Measurements from ENCODE around the gene C16orf82. TPM values are rescaled to one million over a fixed set of nuclear protein-coding genes. Genes with fewer than 3 reads are reported as not detected.
"Not testable (repeated sequence)": the region's sequence is repeated elsewhere in the genome, so short reads cannot be mapped to it uniquely, and the experiment has no call there.

Gene C16orf82
- not detected in 2 replicates for total RNA-seq

DNA sequence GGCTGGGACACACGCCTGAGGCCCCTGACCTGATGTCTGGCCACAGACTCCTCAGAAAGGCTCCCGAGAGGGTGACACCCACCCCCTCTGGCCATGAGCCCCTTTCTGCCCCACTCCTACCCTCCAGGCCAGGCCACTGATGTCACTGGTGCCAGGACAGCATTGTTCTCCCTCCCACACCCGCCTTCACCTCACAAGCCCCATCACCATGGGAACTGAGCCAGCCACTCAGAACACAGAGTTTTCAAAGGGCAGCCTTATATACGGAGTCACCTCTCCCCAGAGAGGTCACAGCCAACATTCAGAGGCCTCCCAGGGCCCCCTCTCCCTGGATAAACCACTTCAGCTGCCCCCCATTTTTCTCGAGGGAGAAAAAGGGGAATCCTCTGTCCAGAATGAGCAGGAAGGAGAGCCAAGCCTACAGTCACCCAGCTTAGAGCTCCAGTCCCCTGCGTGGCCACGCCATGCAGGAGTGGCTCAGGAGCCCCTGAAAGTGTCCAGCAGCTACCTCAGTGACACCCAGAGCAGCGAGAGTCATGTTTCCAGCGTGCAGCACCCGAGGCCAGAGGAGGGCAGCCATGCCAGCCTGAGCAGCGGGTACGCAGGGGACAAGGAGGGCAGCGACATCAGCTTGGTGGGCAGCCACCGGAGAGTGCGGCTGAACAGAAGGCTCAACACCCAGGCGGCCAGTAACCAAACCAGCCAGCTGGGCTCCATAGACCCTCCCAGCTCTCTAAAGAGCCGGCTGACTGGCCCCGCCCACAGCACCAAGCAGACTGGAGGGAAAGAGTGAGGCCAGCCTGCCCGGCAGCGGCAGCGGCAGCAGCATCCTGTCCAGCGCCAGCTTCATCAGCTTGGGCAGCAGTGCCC lies at the start of gene C16orf82:
C16orf82 (plus strand) TSS at position 260 of the 870 bp plus-strand sequence.
- DNase-seq = no peak

- DNase-seq = no peak
Measured at GRCh38 chr16:27020031-27020430, 46.7 kb upstream of the C16orf82 start.

DNA sequence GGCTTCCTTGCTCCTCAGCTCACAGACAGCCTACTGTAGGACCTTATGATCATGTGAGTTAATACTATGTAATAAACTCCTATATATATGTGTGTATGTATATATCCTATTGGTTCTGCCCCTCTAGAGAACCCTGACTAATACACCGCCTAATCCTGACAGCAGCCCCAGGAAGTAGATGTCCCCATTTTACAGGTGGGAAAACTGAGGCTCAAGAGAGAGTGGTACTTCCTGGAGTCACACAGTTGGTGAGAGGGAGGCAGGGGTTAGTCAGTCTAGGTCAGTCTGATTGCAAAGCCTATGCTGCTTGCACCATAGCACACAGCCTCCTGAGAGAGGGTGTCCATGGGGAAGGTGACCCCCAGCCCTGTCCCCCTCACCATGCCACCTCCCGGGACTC lies 42.7 kb upstream of the C16orf82 start:
- DNase-seq = no peak

DNA sequence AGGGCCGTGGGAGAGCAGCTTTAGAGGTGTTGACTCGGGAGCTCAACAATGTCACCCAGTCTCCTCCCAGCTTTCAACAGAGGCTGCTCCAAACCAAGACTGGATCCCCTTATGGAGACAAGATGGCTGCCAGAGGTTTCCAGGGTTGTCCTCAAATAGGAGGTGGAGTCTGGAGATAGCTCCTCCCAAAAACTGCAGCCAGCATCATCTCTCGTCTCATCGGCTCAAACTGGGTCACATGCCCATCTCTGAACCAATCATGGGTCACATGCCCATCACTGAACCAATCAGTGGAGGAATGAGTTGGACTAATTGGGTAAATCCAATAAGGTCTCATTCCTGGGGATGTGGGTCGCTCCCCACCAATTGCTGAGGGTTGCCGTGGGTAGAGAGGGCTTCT lies 41.1 kb upstream of the C16orf82 start:
- no peak for DNase-seq

DNA sequence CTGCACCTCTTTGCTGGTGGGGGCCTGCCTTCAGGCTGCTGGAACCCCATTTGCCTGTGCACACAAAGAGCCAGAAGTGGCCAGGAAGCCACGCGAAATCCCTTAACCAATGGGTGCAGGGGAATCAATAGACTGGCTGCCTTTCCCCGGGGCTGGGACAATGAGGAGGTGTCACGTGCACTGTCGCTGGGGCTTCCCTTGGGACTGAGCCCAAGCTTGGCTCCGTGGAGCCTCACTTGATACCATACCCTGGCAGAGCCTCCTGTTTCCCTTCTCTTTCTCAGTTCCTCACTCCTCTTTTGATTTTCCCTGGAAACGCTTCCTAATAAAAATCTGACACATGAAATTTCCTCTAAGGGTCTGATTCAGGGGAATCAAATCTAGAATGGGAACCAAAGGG lies 38.8 kb upstream of the C16orf82 start:
- no peak for DNase-seq

GRCh38 chr16:27028591-27029110 lies 38.1 kb upstream of the C16orf82 start:
- DNase-seq = no peak

- no peak for DNase-seq
Measured at GRCh38 chr16:27029525-27029924, 37.2 kb upstream of the C16orf82 start.

DNA sequence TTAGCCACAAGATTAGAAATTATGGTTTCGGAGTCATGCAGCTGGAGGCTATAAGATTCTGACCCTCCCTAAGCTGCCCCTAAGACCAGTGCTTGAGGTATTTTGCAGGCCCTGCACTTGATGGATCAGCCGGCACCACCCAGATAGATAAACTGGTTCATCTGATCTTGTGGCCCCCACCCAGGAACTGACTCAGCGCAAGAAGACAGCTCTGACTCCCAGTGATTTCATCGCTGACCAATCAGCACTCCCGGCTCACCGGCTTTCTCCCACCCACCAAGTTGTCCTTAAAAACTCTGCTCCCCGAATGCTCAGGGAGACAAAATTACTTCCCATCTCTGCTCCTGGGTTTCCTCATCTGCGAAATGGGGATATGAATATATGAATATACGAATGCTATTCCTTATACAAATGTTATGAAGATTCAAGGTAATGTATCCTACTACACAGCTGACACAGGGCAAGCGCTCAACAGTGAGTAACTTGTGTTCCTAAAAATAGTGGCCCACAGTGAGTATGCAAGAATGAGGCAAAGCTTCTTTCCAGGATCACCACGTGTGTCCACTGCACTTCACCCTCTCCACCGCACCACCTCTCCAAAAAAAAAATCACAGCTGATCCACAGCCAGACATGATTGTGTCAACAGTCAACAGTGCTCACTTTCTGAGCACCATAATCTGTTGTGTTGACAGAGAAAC lies 33.3 kb upstream of the C16orf82 start:
- no peak for DNase-seq

GRCh38 chr16:27040732-27041131 lies 26.0 kb upstream of the C16orf82 start:
- no peak for DNase-seq

DNA sequence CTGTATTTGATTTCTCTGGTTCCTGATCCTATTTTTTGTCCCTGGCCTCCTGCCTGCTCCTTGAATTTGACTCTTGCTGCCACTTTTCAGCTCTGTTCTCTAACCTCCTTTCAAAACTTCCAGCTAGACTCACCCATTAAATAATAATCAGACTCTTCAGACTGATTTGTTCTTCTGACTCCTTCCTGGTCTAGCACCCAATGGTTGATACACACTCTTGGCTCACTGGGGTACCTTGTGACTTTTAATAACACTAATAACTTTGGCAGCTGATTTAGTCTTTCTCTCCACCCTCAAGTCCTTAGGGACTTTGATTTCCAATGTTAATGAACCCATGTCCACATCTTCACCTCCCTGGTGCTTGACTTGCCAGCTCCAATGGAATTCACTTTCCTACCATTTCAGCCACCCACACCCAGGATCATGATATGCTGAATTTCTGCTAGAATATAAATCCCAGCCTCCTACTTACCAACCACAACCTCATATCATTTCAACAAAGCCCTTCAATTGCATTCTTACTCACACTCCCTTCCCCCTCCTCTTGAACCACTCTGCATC lies 19.7 kb upstream of the C16orf82 start:
- no peak for DNase-seq

DNA sequence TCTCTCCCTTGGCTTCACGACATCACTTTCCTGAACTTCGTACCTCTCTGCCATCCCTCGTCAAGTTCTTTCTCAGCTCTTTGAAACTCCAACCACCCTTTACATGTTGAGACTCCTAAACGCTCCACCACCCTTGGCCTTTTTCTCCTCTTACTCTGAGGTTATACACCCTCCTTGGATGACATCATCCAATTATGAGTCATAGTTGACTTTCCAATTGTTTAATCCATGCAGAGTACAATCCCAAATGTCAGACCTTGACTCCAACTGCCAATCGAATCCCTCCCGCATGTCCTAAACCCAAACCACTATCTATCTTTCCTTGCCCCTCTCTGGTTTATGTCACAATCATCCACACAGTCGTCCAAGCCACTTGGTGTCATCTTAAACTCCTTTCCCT lies 18.4 kb upstream of the C16orf82 start:
- no peak for DNase-seq

DNA sequence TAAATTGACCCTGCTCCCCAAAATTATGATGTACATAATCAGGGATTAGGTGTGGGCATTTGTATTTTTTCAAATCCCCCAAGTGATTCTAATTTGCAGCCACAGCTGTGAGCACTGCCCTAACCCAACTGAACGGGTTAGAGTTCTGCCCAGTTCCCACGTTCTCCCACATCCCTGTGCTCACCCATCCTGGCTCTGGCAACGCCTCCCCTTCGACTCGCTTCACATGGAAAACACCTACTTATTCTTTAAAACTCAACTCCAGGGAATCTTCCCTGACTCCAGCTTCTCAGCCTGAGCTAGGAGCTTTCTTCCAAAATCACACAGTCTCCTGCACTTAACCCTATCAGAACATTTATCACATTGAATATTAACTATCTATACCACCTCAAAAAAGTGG lies 17.6 kb upstream of the C16orf82 start:
- DNase-seq = no peak

DNA sequence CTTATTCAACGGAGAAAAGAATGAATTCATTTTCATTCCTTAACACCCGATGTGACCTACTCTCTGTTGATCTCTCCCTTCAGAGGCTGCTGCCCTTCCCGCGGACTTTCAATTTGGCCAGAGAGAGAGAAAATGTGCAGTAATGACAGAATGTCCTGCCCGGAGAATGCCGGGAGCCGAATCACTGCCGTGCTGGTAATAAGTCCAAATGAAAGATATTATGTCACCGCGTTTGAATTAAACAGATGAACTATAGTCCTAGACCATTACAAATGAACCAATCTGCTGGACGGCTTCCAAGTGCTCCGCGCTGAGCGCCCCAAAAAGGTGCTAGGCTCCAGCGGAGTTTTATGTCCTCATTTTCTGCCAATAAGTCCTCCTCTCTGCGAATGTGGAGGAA lies 14.7 kb upstream of the C16orf82 start:
- DNase-seq = no peak

GRCh38 chr16:27053996-27054395 lies 12.7 kb upstream of the C16orf82 start:
- DNase-seq = no peak

GRCh38 chr16:27058299-27058698 lies 8.4 kb upstream of the C16orf82 start:
- DNase-seq = no peak

- no peak for DNase-seq
Measured at GRCh38 chr16:27070776-27071175, 4.0 kb downstream of the C16orf82 start.

DNA sequence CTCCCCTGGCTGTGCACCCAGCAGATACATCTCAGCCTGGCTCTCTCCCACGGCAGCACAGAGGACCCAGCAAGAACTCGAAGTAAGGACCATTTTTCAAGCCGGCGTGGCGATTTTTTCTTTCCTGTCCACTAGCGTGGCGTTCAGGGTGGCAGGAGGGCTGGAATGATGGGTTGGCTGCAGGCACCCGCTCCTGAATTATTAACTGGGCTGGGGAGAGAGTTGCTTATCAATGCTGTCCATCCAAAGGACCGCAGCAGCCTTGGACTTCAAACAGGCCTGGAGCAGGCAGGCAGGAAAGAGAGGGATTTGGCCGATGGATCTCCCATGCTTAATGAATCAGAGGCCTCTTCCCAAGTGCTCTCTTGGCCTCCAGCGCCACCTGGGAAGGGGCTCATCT lies 7.0 kb downstream of the C16orf82 start:
- no peak for DNase-seq

GRCh38 chr16:27080895-27081294 lies 14.2 kb downstream of the C16orf82 start:
- peak; percentile 8 for DNase-seq

DNA sequence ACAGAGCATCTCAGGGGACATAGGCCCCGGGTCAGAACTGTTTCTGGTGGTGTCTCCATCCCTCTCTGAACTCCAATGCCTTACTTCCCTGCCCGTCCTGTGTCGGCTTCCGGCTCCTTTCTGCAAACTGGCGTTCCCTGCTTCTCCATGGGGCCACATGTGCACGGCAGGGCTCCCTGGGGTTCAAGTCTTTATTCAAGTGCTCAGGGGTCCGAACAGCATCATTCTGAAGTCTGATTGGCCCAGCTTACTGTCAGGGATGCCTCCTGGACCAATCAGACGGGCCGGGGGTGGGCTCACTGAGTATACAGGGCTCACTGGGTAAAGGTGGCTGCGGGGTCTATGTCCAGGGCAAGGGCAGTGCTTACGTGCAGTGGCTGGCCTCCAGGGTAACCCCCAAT lies 17.1 kb downstream of the C16orf82 start:
- no peak for DNase-seq

DNA sequence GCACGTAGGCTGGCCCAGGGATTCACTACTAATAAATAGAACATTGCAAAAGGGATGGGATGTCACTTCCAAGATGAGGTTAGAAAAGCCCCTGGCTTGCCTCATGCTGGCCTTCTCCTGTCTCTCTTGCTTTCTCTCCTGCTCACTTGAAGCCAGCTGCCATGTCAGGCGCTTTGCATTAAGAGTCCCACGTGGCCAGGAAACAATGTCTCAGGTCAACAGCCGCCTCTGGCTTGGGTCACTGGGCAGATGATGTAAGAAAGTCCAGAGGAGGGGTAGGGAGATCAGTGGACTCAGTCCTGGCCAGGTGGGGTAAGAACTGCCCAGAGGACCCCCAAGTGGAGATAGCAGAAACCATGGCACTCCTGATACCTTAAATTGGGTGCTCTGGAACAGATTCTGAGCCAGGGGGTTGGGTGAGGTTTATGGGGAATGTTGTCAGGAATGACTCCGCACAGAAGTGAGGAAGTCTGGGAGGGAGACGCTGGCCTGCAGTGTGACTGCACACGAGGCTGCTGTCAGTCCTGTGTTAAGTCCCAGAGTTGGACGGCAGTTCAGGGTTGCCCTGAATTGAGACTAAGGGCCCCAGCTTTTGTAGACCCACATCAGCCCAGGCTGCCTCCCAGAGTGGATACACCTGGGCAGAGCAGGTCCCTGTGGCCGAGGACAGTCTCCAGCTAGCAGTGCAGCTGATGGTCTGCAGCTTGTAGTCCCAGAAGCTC lies 17.7 kb downstream of the C16orf82 start:
- DNase-seq = no peak

GRCh38 chr16:27085182-27085581 lies 18.5 kb downstream of the C16orf82 start:
- no peak for DNase-seq

- DNase-seq = not testable (repeated sequence)
Measured at GRCh38 chr16:27086031-27086430, 19.3 kb downstream of the C16orf82 start.

DNA sequence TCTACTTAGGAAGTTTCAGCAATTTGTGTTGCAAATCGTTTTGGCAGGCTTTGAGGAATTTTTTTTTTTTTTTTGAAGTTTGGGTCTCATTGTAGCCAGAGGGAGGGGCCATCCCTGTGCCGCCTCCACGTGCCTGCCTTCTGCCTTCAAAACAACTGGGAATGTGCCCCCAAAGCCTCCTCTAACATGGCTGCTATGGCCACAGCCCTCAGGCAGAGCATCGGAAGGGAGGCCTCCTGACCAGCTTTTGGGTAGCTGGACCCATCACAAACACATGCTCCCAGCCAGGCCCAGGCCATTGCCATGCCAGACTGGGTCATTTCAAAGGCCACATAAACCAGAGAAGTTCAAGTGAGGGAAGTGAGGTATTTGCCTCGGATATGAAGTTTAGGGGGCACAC lies 21.5 kb downstream of the C16orf82 start:
- no peak for DNase-seq
